Hepatocyte (in vitro differentiated cells): ENCODE results near the gene ADGRV1. TPM values are rescaled to one million over a fixed set of nuclear protein-coding genes. Genes with fewer than 3 reads are reported as not detected.

Source experiments
- DNase-seq: peaks from one replicate; pipeline ENCODE4 v3.0.0-alpha.2; 2016; ENCODE audit warnings: low spot score
- H2AFZ ChIP-seq: fragments of 200-600 bp; sonication (generic); 2 replicates; pipeline ENCODE4 v1.6.0; 2016; ENCODE audit warnings: antibody characterized with exemption, mild to moderate bottlenecking
- H3K27ac ChIP-seq: fragments of 200-600 bp; sonication (generic); 2 replicates; pipeline ENCODE4 v1.5.1; 2016; ENCODE audit warnings: mild to moderate bottlenecking
- H3K27me3 ChIP-seq: fragments of 200-600 bp; sonication (generic); 2 replicates; pipeline ENCODE4 v1.6.1; 2016
- H3K36me3 ChIP-seq: fragments of 200-600 bp; sonication (generic); replicated peaks from 2 replicates; pipeline ENCODE4 v1.5.1; 2016; ENCODE audit warnings: low read depth; ENCODE audit not compliant: insufficient read depth
- H3K4me1 ChIP-seq: fragments of 200-600 bp; sonication (generic); 2 replicates; pipeline ENCODE4 v1.5.1; 2016; ENCODE audit warnings: mild to moderate bottlenecking, moderate library complexity; ENCODE audit not compliant: insufficient read depth
- H3K4me2 ChIP-seq: fragments of 200-600 bp; sonication (generic); 2 replicates; pipeline ENCODE4 v1.6.0; 2016
- H3K4me3 ChIP-seq: fragments of 200-600 bp; sonication (generic); 2 replicates; pipeline ENCODE4 v1.5.1; 2016; ENCODE audit warnings: mild to moderate bottlenecking
- H3K79me2 ChIP-seq: fragments of 200-600 bp; sonication (generic); 2 replicates; pipeline ENCODE4 v1.6.0; 2017; ENCODE audit warnings: mild to moderate bottlenecking
- H3K9me2 ChIP-seq: fragments of 200-600 bp; sonication (generic); replicated peaks from 2 replicates; pipeline ENCODE4 v1.6.0; 2017; ENCODE audit warnings: mild to moderate bottlenecking; ENCODE audit not compliant: insufficient read depth
- H3K9me3 ChIP-seq: fragments of 200-600 bp; sonication (generic); 2 replicates; pipeline ENCODE4 v1.5.1; 2016; ENCODE audit warnings: low read depth, mild to moderate bottlenecking
- H4K20me1 ChIP-seq: fragments of 200-600 bp; sonication (generic); 2 replicates; pipeline ENCODE4 v1.6.0; 2016; ENCODE audit warnings: mild to moderate bottlenecking; ENCODE audit not compliant: insufficient read depth, poor library complexity, severe bottlenecking
- CTCF ChIP-seq: fragments of 200-600 bp; sonication (generic); IDR thresholded peaks from 2 replicates; pipeline ENCODE4 v1.5.1; 2016; ENCODE audit warnings: antibody characterized with exemption, mild to moderate bottlenecking; ENCODE audit not compliant: poor library complexity
- EZH2 ChIP-seq: fragments of 200-600 bp; sonication (generic); IDR thresholded peaks from 2 replicates; pipeline ENCODE4 v1.6.1; 2016; ENCODE audit warnings: antibody characterized with exemption, mild to moderate bottlenecking, borderline replicate concordance
- EZH2phosphoT487 ChIP-seq: fragments of 200-600 bp; sonication (generic); IDR thresholded peaks from one replicate; pipeline ENCODE4 v1.6.1; 2018; ENCODE audit warnings: antibody characterized with exemption, mild to moderate bottlenecking, low read depth, moderate library complexity; ENCODE audit not compliant: unreplicated experiment, severe bottlenecking
- WGBS: methylation state at CpG from one replicate; pipeline ENCODE4 v1.1.6; 2016; ENCODE audit warnings: low lambda C conversion rate; ENCODE audit errors: missing lambda C conversion rate; 5-methylcytosine and 5-hydroxymethylcytosine counted together
- polyA plus RNA-seq: library from polyadenylated mRNA; unstranded; fragments of >200 nt; fragmentation: Nextera tagmentation; extraction: Ambion mirVana; gene quantifications from 2 replicates; pipeline ENCODE4 v1.2.1, GENCODE V29; 2016
- total RNA-seq: library from RNA; depleted of rRNA; stranded (reverse); fragments of >200 nt; gene quantifications from 2 replicates; pipeline ENCODE4 v1.2.3, GENCODE V29; 2014

Gene ADGRV1
- total and polyA plus RNA-seq, 2 experiments from 2014 or later: 74.9 to 88.3 TPM

- peak overlapping the region; percentile 42 for H3K27ac ChIP-seq
These were observed 577.1 kb downstream of the ADGRV1 start for GRCh38 chr5:91135475-91136248.

GRCh38 chr5:91136271-91136670 is 577.7 kb downstream of the ADGRV1 start:
- H3K9me2 ChIP-seq: no peaks in the 10 kb centered on the region
- no peak overlapping the region for H2AFZ ChIP-seq
- 57% methylated on average over 1 of the region's 1 CpG for WGBS
- no peaks in the 10 kb centered on the region for H3K79me2 ChIP-seq
- no peaks in the 10 kb centered on the region for H3K4me1 ChIP-seq
- no peak overlapping the region for H3K4me2 ChIP-seq
- H4K20me1 ChIP-seq: no peaks in the 10 kb centered on the region
- no peak overlapping the region for H3K4me3 ChIP-seq
- H3K36me3 ChIP-seq: no peaks in the 10 kb centered on the region
- no peak for DNase-seq
- peak overlapping the region; percentile 42 for H3K27ac ChIP-seq
- H3K9me3 ChIP-seq: no peaks in the 10 kb centered on the region
- no peaks in the 10 kb centered on the region for H3K27me3 ChIP-seq
- no peak for TF ChIP-seq EZH2
- TF ChIP-seq EZH2phosphoT487: no peak
- no peak for TF ChIP-seq CTCF

More at GRCh38 chr5:91135475-91136248, 577.1 kb downstream of the ADGRV1 start:
- no peak for DNase-seq
- Histone ChIP-seq H3K9me3 (no peaks in the 10 kb centered on the region), H3K4me2 (no peak overlapping the region), H3K27me3 (no peaks in the 10 kb centered on the region), H3K4me1 (no peaks in the 10 kb centered on the region), H3K9me2 (no peaks in the 10 kb centered on the region), H3K36me3 (no peaks in the 10 kb centered on the region), H4K20me1 (no peaks in the 10 kb centered on the region), H3K79me2 (no peaks in the 10 kb centered on the region), H2AFZ (no peak overlapping the region), H3K4me3 (no peak overlapping the region)
- TF ChIP-seq EZH2phosphoT487: no peak
- no peak for TF ChIP-seq EZH2
- TF ChIP-seq CTCF: no peak
- 72% methylated on average over 5 of the region's 5 CpGs for WGBS

- 97% methylated on average over 3 of the region's 3 CpGs for WGBS
- DNase-seq: no peak
- no peaks in the 10 kb centered on the region for H3K9me3 ChIP-seq
- no peaks in the 10 kb centered on the region for H4K20me1 ChIP-seq
- TF ChIP-seq CTCF (no peak), EZH2 (no peak), EZH2phosphoT487 (no peak)
- no peak overlapping the region for H3K4me3 ChIP-seq
- no peak overlapping the region for H2AFZ ChIP-seq
- no peaks in the 10 kb centered on the region for H3K27me3 ChIP-seq
- H3K27ac ChIP-seq: no peak overlapping the region
- H3K4me1 ChIP-seq: no peaks in the 10 kb centered on the region
- H3K36me3 ChIP-seq: no peaks in the 10 kb centered on the region
- no peaks in the 10 kb centered on the region for H3K9me2 ChIP-seq
- no peaks in the 10 kb centered on the region for H3K79me2 ChIP-seq
- no peak overlapping the region for H3K4me2 ChIP-seq
These were observed 579.0 kb downstream of the ADGRV1 start for GRCh38 chr5:91137647-91138046.
